Omental fat pad (tissue), 4 donors: ENCODE measurements around the gene ACOXL. TPM values are rescaled to one million over a fixed set of nuclear protein-coding genes. Genes with fewer than 3 reads are reported as not detected.

Source experiments
- ATAC-seq: fragments of 150-250 bp; one replicate; pipeline ENCODE4 v1.9.1; 2016; ENCODE audit warnings: mild to moderate bottlenecking, moderate library complexity; ENCODE audit not compliant: low FRiP score
- DNase-seq: peaks from one replicate; pipeline ENCODE4 v3.0.0-alpha.2; 2019; ENCODE audit warnings: low spot score
- total RNA-seq, 4 donors: library from RNA; depleted of rRNA; stranded (reverse); fragments of >200 nt; gene quantifications; one replicate each; pipeline ENCODE4 v1.1.0, GENCODE V29; 2016
- TF ChIP-seq, protein P1 (sequence below), 3 donors: fragments of 450-650 bp; IDR thresholded peaks; one replicate each; pipeline ENCODE4 v1.5.1; 2016 to 2017; ENCODE audit warnings: antibody characterized with exemption in 3 of 3, mild to moderate bottlenecking in 3 of 3, moderate library complexity in 2 of 3

ACOXL gene
- total RNA-seq, 4 donors from 2014 or later: 0.12 to 0.84 TPM; not detected in 2

GRCh38 chr2:110820128-110820527 is 87.8 kb downstream of the ACOXL start:
- DNase-seq (no peak), ATAC-seq (no peak)
- TF ChIP-seq, protein P1, sequence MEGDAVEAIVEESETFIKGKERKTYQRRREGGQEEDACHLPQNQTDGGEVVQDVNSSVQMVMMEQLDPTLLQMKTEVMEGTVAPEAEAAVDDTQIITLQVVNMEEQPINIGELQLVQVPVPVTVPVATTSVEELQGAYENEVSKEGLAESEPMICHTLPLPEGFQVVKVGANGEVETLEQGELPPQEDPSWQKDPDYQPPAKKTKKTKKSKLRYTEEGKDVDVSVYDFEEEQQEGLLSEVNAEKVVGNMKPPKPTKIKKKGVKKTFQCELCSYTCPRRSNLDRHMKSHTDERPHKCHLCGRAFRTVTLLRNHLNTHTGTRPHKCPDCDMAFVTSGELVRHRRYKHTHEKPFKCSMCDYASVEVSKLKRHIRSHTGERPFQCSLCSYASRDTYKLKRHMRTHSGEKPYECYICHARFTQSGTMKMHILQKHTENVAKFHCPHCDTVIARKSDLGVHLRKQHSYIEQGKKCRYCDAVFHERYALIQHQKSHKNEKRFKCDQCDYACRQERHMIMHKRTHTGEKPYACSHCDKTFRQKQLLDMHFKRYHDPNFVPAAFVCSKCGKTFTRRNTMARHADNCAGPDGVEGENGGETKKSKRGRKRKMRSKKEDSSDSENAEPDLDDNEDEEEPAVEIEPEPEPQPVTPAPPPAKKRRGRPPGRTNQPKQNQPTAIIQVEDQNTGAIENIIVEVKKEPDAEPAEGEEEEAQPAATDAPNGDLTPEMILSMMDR (IDR thresholded peaks at IDR 0.05): no peak

GRCh38 chr2:110823165-110823564 is 90.8 kb downstream of the ACOXL start:
- ATAC-seq (no peak), DNase-seq (no peak)
- TF ChIP-seq, protein P1 (IDR thresholded peaks at IDR 0.05): no peak

DNA sequence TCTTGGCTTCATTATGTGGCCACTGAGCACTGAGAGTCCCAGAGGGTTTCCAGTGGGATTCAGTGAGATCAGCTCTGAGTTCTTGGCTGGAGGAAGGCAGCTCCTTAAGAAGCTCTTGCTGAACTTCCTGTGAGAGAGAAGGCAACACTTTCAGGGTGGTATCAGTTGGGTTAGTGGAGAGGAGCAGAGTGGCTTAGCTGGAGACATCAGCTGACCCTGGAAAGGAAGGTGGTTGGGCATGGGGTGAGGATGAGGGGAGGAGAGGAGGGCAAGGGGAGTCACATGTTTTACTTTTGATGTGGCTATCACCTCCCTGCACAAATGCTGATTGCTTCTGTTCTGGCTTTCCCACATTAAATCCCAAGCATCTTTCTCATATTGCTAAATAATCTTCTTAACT is 95.1 kb downstream of the ACOXL start:
- DNase-seq (no peak), ATAC-seq (no peak)
- TF ChIP-seq, protein P1 (IDR thresholded peaks at IDR 0.05): no peak

DNA sequence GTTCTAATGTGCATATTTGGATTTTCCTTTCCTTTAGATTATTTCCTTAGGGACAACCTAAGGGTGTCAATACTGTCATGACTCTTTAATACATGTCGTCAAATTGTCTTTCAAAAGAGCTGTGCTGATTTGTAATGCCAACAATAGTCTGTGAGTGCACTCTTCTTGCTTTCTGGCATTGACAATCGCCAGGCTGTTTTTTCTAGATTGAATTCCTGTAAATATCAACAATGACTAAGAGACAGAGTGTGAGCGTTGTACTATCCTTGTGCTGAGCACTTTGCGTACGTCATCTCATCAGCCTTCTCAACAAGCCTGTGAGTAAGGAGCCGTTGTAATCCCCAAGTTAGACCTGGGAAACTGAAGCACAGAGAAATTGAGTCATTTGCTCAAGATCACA is 96.0 kb downstream of the ACOXL start:
- ATAC-seq: no peak
- DNase-seq: no peak
- TF ChIP-seq, protein P1 (IDR thresholded peaks at IDR 0.05): no peak

GRCh38 chr2:110829413-110830146 is 97.2 kb downstream of the ACOXL start:
- TF ChIP-seq, protein P1 (IDR thresholded peaks at IDR 0.05): no peak
- ATAC-seq: no peak
- no peak for DNase-seq

DNA sequence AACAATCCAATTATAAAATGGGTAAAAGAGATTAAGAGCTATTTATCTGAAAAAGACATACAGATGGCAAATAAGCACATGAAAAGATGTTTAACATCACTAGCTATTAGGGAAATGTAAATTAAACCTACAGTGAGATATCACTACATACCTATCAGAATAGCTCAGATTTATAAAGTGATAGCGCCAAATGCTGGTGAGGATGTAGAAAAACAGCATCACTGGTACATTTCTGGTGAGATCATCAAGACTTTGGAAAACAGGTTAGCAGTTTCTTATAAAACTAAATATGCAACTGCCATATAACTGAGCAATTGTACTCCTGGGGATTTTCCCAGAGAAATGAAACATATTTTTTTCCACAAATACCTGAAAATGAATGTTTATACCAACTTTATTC is 100.4 kb downstream of the ACOXL start:
- no peak for ATAC-seq
- TF ChIP-seq, protein P1 (IDR thresholded peaks at IDR 0.05): no peak

DNA sequence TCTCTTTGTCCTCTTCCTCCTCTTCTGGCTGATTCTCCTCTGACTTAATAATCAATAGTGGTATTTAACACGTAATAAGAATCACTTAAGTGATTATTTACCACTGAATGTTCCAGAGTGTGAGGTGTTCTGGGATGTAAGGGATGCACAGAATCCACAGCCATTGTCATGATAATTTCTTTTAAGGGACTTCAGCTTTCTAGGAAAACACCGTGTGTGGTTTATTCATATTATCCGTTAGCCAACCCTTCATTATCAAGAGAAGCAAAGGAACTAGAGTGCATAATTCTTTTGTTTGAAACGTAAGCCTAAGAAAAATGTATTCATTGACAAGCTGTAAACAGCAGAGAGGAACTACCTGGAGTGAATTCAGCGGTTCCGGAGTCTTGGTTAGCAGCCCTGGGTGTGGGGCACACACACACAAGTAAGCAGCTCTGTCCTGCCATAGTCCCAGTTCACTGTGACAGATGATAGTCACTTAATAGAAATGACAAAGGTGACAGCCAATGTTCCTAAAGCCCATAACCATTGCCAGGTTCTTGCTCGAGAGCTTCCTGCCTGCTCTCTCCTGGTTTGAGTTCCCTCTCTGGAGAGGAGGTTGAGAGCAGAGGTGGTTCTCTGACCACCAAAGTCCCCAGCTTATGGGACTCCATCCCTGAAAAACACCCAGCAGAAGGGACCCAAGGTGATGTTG is 101.9 kb downstream of the ACOXL start:
- TF ChIP-seq, protein P1 (IDR thresholded peaks at IDR 0.05): no peak
- DNase-seq: no peak
- ATAC-seq: no peak

More for the DNA sequence above, 100.4 kb downstream of the ACOXL start:
- DNase-seq: no peak
